ENCODE measurements around the gene LRP5.
"Not testable (repeated sequence)": the region's sequence is repeated elsewhere in the genome, so short reads cannot be mapped to it uniquely, and the experiment has no call there.

The LRP5 gene

DNA sequence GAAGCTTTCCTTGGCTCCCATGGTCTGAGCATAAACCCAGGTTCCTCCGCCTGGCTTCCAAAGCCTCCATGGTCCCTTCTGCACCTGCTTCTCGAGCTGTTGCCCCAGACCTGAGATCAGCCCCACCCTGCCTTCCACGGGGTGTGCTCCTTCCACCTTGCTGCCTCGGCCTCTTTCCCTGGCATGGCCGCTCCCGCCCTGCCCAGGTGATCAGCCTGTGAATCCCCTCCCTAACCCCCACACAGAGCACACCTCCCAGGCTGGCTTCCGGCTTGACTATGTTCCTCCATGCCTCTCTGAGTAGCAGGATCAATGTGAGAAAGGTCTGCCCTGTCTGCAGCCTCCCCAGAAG is 145.5 kb downstream of the LRP5 start:
- Mint-ChIP-seq H3K4me3 (no peak overlapping the region), H3K9me3 (no peaks in the 10 kb centered on the region), H3K27me3 (ENCODE audit: low read depth, poor library complexity) (peaks cover 10% of the 10 kb centered on the region), H3K27ac (peak overlapping the region; percentile 25), H3K36me3 (ENCODE audit: low read depth) (peaks cover 3% of the 10 kb centered on the region), H3K4me1 (peaks cover 30% of the 10 kb centered on the region)
- no peak for DNase-seq
- TF ChIP-seq, protein P1, sequence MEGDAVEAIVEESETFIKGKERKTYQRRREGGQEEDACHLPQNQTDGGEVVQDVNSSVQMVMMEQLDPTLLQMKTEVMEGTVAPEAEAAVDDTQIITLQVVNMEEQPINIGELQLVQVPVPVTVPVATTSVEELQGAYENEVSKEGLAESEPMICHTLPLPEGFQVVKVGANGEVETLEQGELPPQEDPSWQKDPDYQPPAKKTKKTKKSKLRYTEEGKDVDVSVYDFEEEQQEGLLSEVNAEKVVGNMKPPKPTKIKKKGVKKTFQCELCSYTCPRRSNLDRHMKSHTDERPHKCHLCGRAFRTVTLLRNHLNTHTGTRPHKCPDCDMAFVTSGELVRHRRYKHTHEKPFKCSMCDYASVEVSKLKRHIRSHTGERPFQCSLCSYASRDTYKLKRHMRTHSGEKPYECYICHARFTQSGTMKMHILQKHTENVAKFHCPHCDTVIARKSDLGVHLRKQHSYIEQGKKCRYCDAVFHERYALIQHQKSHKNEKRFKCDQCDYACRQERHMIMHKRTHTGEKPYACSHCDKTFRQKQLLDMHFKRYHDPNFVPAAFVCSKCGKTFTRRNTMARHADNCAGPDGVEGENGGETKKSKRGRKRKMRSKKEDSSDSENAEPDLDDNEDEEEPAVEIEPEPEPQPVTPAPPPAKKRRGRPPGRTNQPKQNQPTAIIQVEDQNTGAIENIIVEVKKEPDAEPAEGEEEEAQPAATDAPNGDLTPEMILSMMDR (IDR thresholded peaks at IDR 0.05) = no peak

DNA sequence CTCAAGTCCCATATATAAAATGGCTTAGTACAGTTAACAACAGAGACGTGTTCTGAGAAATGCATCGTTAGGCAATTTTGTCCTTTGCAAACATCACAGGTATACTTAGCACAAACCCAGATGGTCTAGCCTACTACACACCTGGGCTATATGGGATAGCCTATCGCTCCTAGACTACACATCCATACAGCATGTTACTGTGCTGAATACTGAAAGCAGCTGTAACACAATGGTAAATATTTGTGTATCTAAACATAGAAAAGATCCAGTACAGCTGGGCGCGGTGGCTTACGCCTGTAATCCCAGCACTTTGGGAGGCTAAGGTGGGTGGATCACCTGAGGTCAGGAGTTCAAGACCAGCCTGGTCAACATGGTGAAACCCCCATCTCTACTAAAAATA is 145.9 kb downstream of the LRP5 start:
- not testable (repeated sequence) for DNase-seq; H3K9me3 Mint-ChIP-seq; H3K27me3 Mint-ChIP-seq (ENCODE audit: low read depth, poor library complexity); H3K36me3 Mint-ChIP-seq (ENCODE audit: low read depth)
- H3K27ac Mint-ChIP-seq = peak overlapping the region; percentile 25
- peaks cover 34% of the 10 kb centered on the region for H3K4me1 Mint-ChIP-seq
- H3K4me3 Mint-ChIP-seq = peak overlapping the region; percentile 56

DNA sequence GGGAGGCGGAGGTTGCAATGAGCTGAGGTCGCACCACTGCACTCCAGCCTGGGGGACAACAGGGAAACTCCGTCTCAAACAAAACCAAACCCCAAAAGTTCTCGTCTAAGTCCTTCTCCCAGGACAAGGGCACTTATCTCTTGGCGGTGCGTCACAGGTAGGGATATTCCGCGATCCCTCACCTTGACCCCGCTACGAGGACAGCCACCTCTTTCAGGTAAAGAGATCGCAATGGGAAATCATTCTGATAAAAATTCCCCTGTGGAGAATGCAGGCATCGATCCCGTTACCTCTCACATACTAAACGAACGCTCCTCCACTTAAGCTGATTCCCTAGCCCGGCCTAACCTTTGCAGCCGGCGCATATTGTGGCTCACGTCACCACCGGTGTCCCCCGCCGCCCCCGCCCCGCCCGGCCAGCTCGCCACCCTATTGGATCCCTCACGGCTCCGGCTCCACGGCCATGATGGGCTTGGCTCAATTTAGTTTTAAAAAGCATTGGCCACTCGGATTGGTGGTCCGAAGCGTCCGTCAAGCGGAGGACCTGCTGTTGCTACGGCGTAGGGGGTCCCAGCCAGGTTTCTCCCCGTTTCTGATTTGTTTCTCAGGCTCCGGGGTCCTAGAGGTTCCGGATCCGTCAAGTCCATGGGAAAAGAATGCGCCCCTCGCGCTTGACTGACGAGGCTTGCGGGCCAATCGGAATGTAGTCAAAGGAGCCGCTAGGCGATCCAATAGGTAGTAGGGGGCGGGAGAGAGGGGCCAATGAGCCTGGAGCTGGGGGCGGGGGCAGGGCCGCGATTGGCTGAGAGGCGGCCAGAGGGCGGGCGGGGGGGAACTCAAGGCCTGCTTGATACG is 147.7 kb downstream of the LRP5 start:
- Mint-ChIP-seq H3K27me3 (ENCODE audit: low read depth, poor library complexity) (peaks cover 6% of the 10 kb centered on the region), H3K9me3 (no peaks in the 10 kb centered on the region), H3K4me1 (peaks cover 46% of the 10 kb centered on the region), H3K36me3 (ENCODE audit: low read depth) (peaks cover 10% of the 10 kb centered on the region), H3K27ac (peak overlapping the region; percentile 98), H3K4me3 (peak overlapping the region; percentile 83)
- peak; percentile 97 for DNase-seq
- TF ChIP-seq, protein P1 (IDR thresholded peaks at IDR 0.05) = no peak

DNA sequence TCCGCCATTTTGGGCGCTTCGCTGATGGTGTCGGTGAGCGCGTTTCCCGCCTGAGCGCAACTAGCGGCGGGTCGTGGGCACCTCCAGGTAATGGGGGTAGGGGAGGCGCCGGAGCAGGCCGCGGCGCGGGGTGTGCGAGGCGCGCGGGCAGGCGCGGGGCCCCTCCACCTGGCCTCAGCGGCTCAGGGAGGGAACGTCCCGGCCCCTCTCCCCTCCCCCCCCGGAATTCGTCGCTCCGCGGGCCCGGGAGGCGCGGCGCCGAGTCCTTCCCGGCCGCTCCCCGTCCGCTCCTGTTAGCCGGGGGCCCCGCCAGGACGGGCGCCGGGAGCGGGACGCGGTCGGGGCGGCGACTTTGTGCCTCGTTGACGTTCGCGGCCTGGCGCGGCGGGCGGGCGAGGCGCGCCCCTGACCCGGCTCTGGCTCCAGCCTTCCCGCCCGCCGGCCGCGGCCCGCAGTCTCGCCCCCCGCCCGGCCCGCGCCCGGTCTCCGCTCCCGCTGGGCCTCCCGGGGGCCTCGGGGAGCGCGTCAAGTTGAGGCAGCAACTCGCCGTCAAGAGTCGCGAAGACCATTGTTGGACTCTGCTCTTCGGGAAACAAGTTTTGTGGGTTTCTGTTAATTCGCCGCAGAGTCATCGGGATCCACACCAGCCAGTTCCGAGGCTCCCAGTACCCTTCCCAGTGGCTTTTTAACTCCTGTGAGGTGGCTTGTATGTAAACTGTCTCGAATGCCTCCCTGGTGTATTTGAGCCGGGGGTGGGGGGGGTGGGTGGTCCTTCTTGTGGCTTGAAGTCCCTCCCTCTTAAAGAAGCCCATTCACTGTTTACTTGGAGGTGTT is 148.6 kb downstream of the LRP5 start, which contains the start of gene PPP6R3:
PPP6R3 (plus strand) TSS at position 12 of the 834 bp plus-strand sequence. CDS start 76,913 bp downstream, outside the sequence.
- DNase-seq = no peak
- H3K4me3 Mint-ChIP-seq = peak within 1 kb of the TSS; percentile 95
- peaks cover 50% of the 10 kb centered on the region for H3K4me1 Mint-ChIP-seq
- peak within 1 kb of the TSS; percentile 98 for H3K27ac Mint-ChIP-seq
- peaks cover 19% of the 10 kb centered on the region for H3K36me3 Mint-ChIP-seq (ENCODE audit: low read depth)
- H3K27me3 Mint-ChIP-seq (ENCODE audit: low read depth, poor library complexity) = peaks cover 2% of the 10 kb centered on the region
- H3K9me3 Mint-ChIP-seq = no peaks in the 10 kb centered on the region
- TF ChIP-seq, protein P1 (IDR thresholded peaks at IDR 0.05) = no peak

DNA sequence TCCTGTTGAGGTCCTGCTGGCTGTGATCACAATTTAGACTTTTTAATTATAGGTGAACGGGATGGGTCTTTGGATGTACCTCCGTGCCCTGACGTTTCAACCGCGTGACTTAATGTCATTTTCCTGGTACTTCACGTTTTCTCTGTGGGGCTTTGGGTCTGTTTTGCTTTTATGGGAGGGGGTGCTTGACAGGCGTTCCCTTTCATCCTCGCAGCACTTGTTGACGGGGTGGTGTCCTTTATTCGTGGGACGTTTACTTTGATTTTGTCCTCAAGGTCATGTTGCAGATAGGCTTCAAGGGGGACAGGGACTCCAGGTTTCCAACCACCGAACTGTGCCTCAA is 149.2 kb downstream of the LRP5 start:
- DNase-seq = no peak
- Mint-ChIP-seq H3K27ac (peak overlapping the region; percentile 96), H3K27me3 (ENCODE audit: low read depth, poor library complexity) (no peaks in the 10 kb centered on the region), H3K4me1 (peaks cover 50% of the 10 kb centered on the region), H3K4me3 (peak overlapping the region; percentile 95), H3K9me3 (no peaks in the 10 kb centered on the region), H3K36me3 (ENCODE audit: low read depth) (peaks cover 21% of the 10 kb centered on the region)
- TF ChIP-seq, protein P1 (IDR thresholded peaks at IDR 0.05) = no peak

DNA sequence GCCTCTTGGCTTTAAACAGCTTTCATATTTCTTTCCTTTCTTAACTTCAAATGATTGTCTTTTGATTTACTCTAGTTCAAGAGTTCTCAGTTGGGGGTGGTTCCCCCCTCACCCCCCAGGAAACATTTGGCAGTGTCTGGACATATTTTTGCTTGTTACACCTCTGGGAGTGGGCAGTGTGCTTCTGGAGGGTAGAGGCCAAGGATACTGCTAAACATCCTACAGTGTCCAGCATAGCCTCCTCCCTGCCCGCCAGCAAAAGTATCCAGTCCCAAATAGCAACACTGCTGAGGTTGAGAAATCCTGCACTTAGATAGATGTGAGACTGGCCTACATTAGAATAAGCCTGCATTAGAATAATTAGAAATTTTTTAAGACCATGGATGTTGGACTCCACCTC is 151.3 kb downstream of the LRP5 start:
- H3K4me3 Mint-ChIP-seq = peak overlapping the region; percentile 58
- peaks cover 37% of the 10 kb centered on the region for H3K36me3 Mint-ChIP-seq (ENCODE audit: low read depth)
- peaks cover 62% of the 10 kb centered on the region for H3K4me1 Mint-ChIP-seq
- no peaks in the 10 kb centered on the region for H3K9me3 Mint-ChIP-seq
- TF ChIP-seq, protein P1 (IDR thresholded peaks at IDR 0.05) = no peak
- DNase-seq = no peak
- peak overlapping the region; percentile 6 for H3K27ac Mint-ChIP-seq
- H3K27me3 Mint-ChIP-seq (ENCODE audit: low read depth, poor library complexity) = no peaks in the 10 kb centered on the region

Measured in nephron progenitor cell (in vitro differentiated cells).